Keratinocyte (primary cell): ENCODE data around the gene CARMIL1.

Experiments
- CTCF ChIP-seq, 3 experiments: IDR thresholded peaks in 1 of 3; conservative IDR thresholded peaks in 1 of 3; optimal IDR thresholded peaks in 1 of 3; 2 replicates in 2 of 3; 3 replicates in 1 of 3; pipeline versions ENCODE3 to v1.5.1; 2011; ENCODE audit warnings: low read length in 3 of 3, mild to moderate bottlenecking in 3 of 3, moderate library complexity in 2 of 3, control low read depth in 1 of 3, inconsistent platforms in 1 of 3; ENCODE audit not compliant: insufficient read depth in 2 of 3; ENCODE audit errors: extremely low read depth in 1 of 3
- EZH2 ChIP-seq: IDR thresholded peaks from one replicate; pipeline ENCODE4 v1.6.1; 2012; ENCODE audit warnings: inconsistent platforms, mild to moderate bottlenecking, low read length, moderate library complexity

GRCh38 chr6:25457516-25457915, 178.3 kb downstream of the CARMIL1 start:
- TF ChIP-seq CTCF (optimal IDR thresholded peaks at IDR 0.05 in 1 of 3, IDR thresholded peaks at IDR 0.05 in 1 of 3, conservative IDR thresholded peaks at IDR 0.05 in 1 of 3; ENCODE audit: extremely low read depth in 1 of 3, insufficient read depth in 2 of 3, low read length in 3 of 3): no peak
- no peak for TF ChIP-seq EZH2
